H1 (cell line): ENCODE results near the gene TMEM45A. TPM values are rescaled to one million over a fixed set of nuclear protein-coding genes. Genes with fewer than 3 reads are reported as not detected.

Experiments used
- CTCF ChIA-PET: fragments of 300-600 bp; sonication (Branson Sonifier 250); formaldehyde crosslinking; loops from one replicate; lab custom pipeline; 2021; ENCODE audit not compliant: partially characterized antibody; lab: Charles Lee
- POLR2A ChIA-PET: fragments of 300-600 bp; sonication (Branson Sonifier 250); formaldehyde crosslinking; loops from one replicate; lab custom pipeline; 2021; ENCODE audit warnings: inconsistent platforms; ENCODE audit not compliant: partially characterized antibody; lab: Charles Lee
- DNase-seq, 2 experiments: peaks; one replicate each; pipeline versions ENCODE4 v3.0.0 to v3.0.0-alpha.2; 2010 to 2022; ENCODE audit warnings: low spot score in 2 of 2, low read depth in 1 of 2, mixed read lengths in 1 of 2
- FAIRE-seq: peaks from 2 replicates; lab custom pipeline; 2011; peaks lifted over from hg19 to GRCh38; lab: Jason Lieb, UNC
- H2AFZ ChIP-seq: 2 replicates; pipeline ENCODE4 v1.8.1; 2012; ENCODE audit warnings: low read length, inconsistent platforms
- H2AK5ac ChIP-seq: 2 replicates; pipeline ENCODE4 v1.6.1; 2013; ENCODE audit warnings: low read depth, low read length
- H2BK120ac ChIP-seq: replicated peaks from 2 replicates; pipeline ENCODE3; 2013; ENCODE audit warnings: low read depth, low read length, inconsistent platforms
- H2BK12ac ChIP-seq: 2 replicates; pipeline ENCODE4 v1.6.1; 2013; ENCODE audit warnings: low read depth, low read length
- H2BK15ac ChIP-seq: 2 replicates; pipeline ENCODE4 v1.6.1; 2013; ENCODE audit warnings: low read length
- H2BK20ac ChIP-seq: 2 replicates; pipeline ENCODE4 v1.6.1; 2013; ENCODE audit warnings: low read length
- H2BK5ac ChIP-seq: 2 replicates; pipeline ENCODE4 v1.6.1; 2013; ENCODE audit warnings: low read depth, low read length
- H3K14ac ChIP-seq: 2 replicates; pipeline ENCODE4 v1.6.1; 2013; ENCODE audit warnings: inconsistent platforms; ENCODE audit not compliant: insufficient read length
- H3K18ac ChIP-seq: 2 replicates; pipeline ENCODE4 v1.6.1; 2013; ENCODE audit warnings: low read length; ENCODE audit errors: extremely low read depth
- H3K23ac ChIP-seq: 2 replicates; pipeline ENCODE4 v1.6.1; 2013; ENCODE audit warnings: inconsistent platforms; ENCODE audit not compliant: insufficient read length
- H3K23me2 ChIP-seq: 2 replicates; pipeline ENCODE4 v1.6.1; 2013; ENCODE audit warnings: low read depth, low read length
- H3K27ac ChIP-seq: 2 replicates; pipeline ENCODE4 v1.6.1; 2011; ENCODE audit warnings: low read depth, low read length, inconsistent platforms
- H3K27me3 ChIP-seq, 4 experiments: replicated peaks in 1 of 4; 1 replicate in 1 of 4; 2 replicates in 3 of 4; pipeline versions ENCODE4 v1.6.1 to v1.8.1; 2011 to 2013; ENCODE audit warnings: low read length in 3 of 4, mild to moderate bottlenecking in 3 of 4, inconsistent platforms in 2 of 4, mixed read lengths in 2 of 4, moderate library complexity in 1 of 4; ENCODE audit not compliant: control insufficient read depth in 3 of 4, insufficient read depth in 3 of 4; ENCODE audit errors: extremely low read depth in 1 of 4
- H3K36me3 ChIP-seq, 4 experiments: 2 replicates each; pipeline versions ENCODE4 v1.6.1 to v1.8.1; 2011 to 2013; ENCODE audit warnings: mild to moderate bottlenecking in 4 of 4, low read length in 3 of 4, moderate library complexity in 2 of 4, control low read depth in 1 of 4, inconsistent platforms in 1 of 4; ENCODE audit not compliant: insufficient read depth in 4 of 4, control insufficient read depth in 2 of 4
- H3K4ac ChIP-seq: replicated peaks from 2 replicates; pipeline ENCODE3; 2013; ENCODE audit warnings: low read length, low read depth, mixed read lengths, inconsistent platforms; ENCODE audit not compliant: insufficient read length
- H3K4me1 ChIP-seq, 4 experiments: replicated peaks in 1 of 4; 1 replicate in 1 of 4; 2 replicates in 3 of 4; pipeline versions ENCODE4 v1.6.1 to v1.8.1; 2011 to 2013; ENCODE audit warnings: low read length in 3 of 4, inconsistent platforms in 2 of 4, mixed read lengths in 1 of 4; ENCODE audit not compliant: insufficient read depth in 4 of 4, control insufficient read depth in 3 of 4
- H3K4me2 ChIP-seq, 2 experiments: 2 replicates each; pipeline versions ENCODE4 v1.6.1 to v1.8.1; 2011 to 2013; ENCODE audit warnings: low read depth in 2 of 2, low read length in 2 of 2, control low read depth in 1 of 2, inconsistent platforms in 1 of 2, mild to moderate bottlenecking in 1 of 2; ENCODE audit not compliant: insufficient read depth in 1 of 2
- H3K4me3 ChIP-seq, 4 experiments: fragments of 200-600, 300-600 bp in 1 of 4; sonication (generic), shearing (Covaris generic), sonication (Bioruptor Twin) in 1 of 4; 2 replicates each; pipeline versions ENCODE4 v1.5.1 to v1.8.1; 2011 to 2016; ENCODE audit warnings: low read length in 4 of 4, low read depth in 3 of 4, control low read depth in 2 of 4, inconsistent platforms in 2 of 4, mild to moderate bottlenecking in 2 of 4, mixed read lengths in 1 of 4, moderate library complexity in 1 of 4; ENCODE audit not compliant: insufficient read depth in 2 of 4; ENCODE audit errors: extremely low read depth in 1 of 4
- H3K56ac ChIP-seq: replicated peaks from 2 replicates; pipeline ENCODE3; 2013; ENCODE audit warnings: low read depth, mild to moderate bottlenecking, mixed read lengths, low read length, inconsistent platforms; ENCODE audit not compliant: insufficient read length
- H3K79me1 ChIP-seq: 2 replicates; pipeline ENCODE4 v1.6.1; 2013; ENCODE audit warnings: low read depth, low read length, control low read depth
- H3K79me2 ChIP-seq, 2 experiments: 2 replicates each; pipeline versions ENCODE4 v1.6.1 to v1.8.1; 2012 to 2013; ENCODE audit warnings: low read length in 2 of 2, mild to moderate bottlenecking in 2 of 2, inconsistent platforms in 1 of 2; ENCODE audit not compliant: insufficient read depth in 2 of 2, control insufficient read depth in 1 of 2
- H3K9ac ChIP-seq, 4 experiments: replicated peaks in 1 of 4; 1 replicate in 1 of 4; 2 replicates in 3 of 4; pipeline versions ENCODE4 v1.6.1 to v1.8.1; 2011 to 2013; ENCODE audit warnings: low read depth in 3 of 4, low read length in 3 of 4, control low read depth in 2 of 4, mild to moderate bottlenecking in 2 of 4, moderate library complexity in 2 of 4, inconsistent platforms in 1 of 4; ENCODE audit errors: extremely low read depth in 1 of 4
- H3K9me3 ChIP-seq, 2 experiments: 2 replicates each; pipeline versions ENCODE4 v1.6.1 to v1.8.1; 2012 to 2013; ENCODE audit warnings: mild to moderate bottlenecking in 2 of 2, moderate library complexity in 2 of 2, control low read depth in 1 of 2, inconsistent platforms in 1 of 2, low read depth in 1 of 2, low read length in 1 of 2, mixed read lengths in 1 of 2; ENCODE audit not compliant: insufficient read depth in 2 of 2
- H4K20me1 ChIP-seq, 2 experiments: replicated peaks in 1 of 2; 2 replicates each; pipeline versions ENCODE3 to v1.8.1; 2011 to 2013; ENCODE audit warnings: inconsistent platforms in 2 of 2, low read length in 2 of 2, mild to moderate bottlenecking in 1 of 2; ENCODE audit not compliant: insufficient read depth in 2 of 2, control insufficient read depth in 1 of 2
- H4K5ac ChIP-seq: 2 replicates; pipeline ENCODE4 v1.6.1; 2013; ENCODE audit warnings: low read length, low read depth, mixed read lengths, inconsistent platforms; ENCODE audit not compliant: insufficient read length
- H4K8ac ChIP-seq: 2 replicates; pipeline ENCODE4 v1.8.0; 2013; ENCODE audit warnings: mild to moderate bottlenecking, moderate library complexity, low read length, inconsistent platforms; ENCODE audit not compliant: insufficient read depth; ENCODE audit errors: extremely low read depth
- H4K91ac ChIP-seq: replicated peaks from 2 replicates; pipeline ENCODE3; 2013; ENCODE audit warnings: low read length, mixed read lengths, inconsistent platforms; ENCODE audit not compliant: insufficient read length
- BACH1 ChIP-seq: IDR thresholded peaks from 2 replicates; pipeline ENCODE4 v1.6.1; 2012; ENCODE audit warnings: low read length, improper control_type of control experiment
- EZH2 ChIP-seq: fragments of 200-600 bp; sonication (generic); IDR thresholded peaks from 2 replicates; pipeline ENCODE4 v1.7.1; 2012; ENCODE audit warnings: low read depth, mild to moderate bottlenecking, moderate library complexity, low read length, inconsistent platforms; ENCODE audit not compliant: severe bottlenecking
- KDM1A ChIP-seq: fragments of 200-600, 300-600 bp; sonication (generic); IDR thresholded peaks from 2 replicates; pipeline ENCODE4 v1.7.1; 2016; ENCODE audit warnings: mild to moderate bottlenecking, low read length, borderline replicate concordance
- KDM4A ChIP-seq: IDR thresholded peaks from one replicate; pipeline ENCODE4 v1.7.1; 2012; ENCODE audit warnings: low read depth, mild to moderate bottlenecking, moderate library complexity, low read length, inconsistent platforms; ENCODE audit not compliant: severe bottlenecking
- SIRT6 ChIP-seq: IDR thresholded peaks from one replicate; pipeline ENCODE4 v1.7.1; 2012; ENCODE audit warnings: low read length, inconsistent platforms
- SUZ12 ChIP-seq: fragments of 200-600 bp; sonication (generic); IDR thresholded peaks from 2 replicates; pipeline ENCODE4 v1.6.1; 2012; ENCODE audit warnings: mild to moderate bottlenecking, inconsistent platforms, low read length, moderate library complexity, mixed read lengths
- WGBS, 2 experiments: shearing (Covaris generic) in 1 of 2; methylation state at CpG; one replicate each; pipeline versions ENCODE4 v1.1.6 to v1.1.7; 2013 to 2015; ENCODE audit warnings: low lambda C conversion rate in 2 of 2, mixed read lengths in 2 of 2, inconsistent platforms in 1 of 2, low coverage in 1 of 2, missing lambda C conversion rate in 1 of 2; ENCODE audit not compliant: insufficient replicate concordance in 2 of 2, insufficient coverage in 1 of 2, insufficient read length in 1 of 2; ENCODE audit errors: extremely low coverage in 1 of 2, missing lambda C conversion rate in 1 of 2; 5-methylcytosine and 5-hydroxymethylcytosine counted together
- polyA plus RNA-seq, 7 experiments: library from polyadenylated mRNA; depleted of rRNA in 3 of 7; stranded (reverse) in 5 of 7; unstranded in 2 of 7; fragments of >200 nt in 5 of 7; fragments of 200-250 nt in 2 of 7; gene quantifications; 1 replicate in 5 of 7; 2 replicates in 1 of 7; 4 replicates in 1 of 7; pipeline versions ENCODE4 v1.2.1 to v1.2.3, GENCODE V29; 2011 to 2013; ENCODE audit warnings: missing spikeins in 2 of 7, mixed read lengths in 2 of 7
- total RNA-seq: library from RNA; stranded (reverse); fragmentation: NEBNext Ultra II Directional; extraction: Animal tissue kit (Norgen Biotek cat#: 25700); gene quantifications from 2 replicates; pipeline ENCODE4 v1.2.1, GENCODE V29; 2021

Gene TMEM45A
- total and polyA plus RNA-seq, 2 of the 8 experiments (the other 6 are each of a cell fraction or from before 2014, with no cell fraction given), result 12.9 to 14.2 TPM

DNA sequence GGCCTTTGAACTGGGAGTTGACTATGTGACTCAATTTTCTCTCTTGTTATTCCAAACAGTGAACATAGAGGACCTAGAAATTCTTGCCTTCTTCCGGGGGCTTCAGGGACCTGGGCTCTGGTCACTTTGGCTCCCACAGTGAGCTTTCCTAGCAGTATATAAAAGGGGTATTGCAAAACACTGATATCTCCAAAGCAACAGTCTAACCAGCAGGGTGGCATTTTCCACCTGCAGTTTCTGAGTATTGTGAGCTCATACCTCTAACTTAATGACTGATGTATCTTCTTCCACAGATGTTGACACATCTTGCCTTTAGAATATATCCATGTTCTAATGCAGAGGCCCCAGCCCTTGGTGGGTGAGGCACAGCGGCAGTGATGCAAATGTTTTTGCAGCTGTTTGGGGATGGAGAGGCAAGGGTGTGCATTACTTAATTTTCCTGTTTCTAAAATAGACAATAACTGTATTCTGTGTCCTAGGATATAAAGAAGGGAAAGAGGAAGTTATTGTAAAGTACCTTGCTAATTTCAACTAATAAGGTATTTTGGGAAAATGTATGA is 71.3 kb downstream of the TMEM45A start:
- Histone ChIP-seq H2AK5ac (no peak overlapping the region), H3K79me2 (no peaks in the 10 kb centered on the region), H3K4ac (no peak overlapping the region), H4K91ac (no peak overlapping the region), H3K36me3 (no peaks in the 10 kb centered on the region), H3K27ac (no peak overlapping the region), H3K9ac (no peak overlapping the region), H3K4me1 (peaks cover 0 to 9% (median 3%) of the 10 kb centered on the region in 4 experiments; a peak in 3 of 7 replicates), H3K14ac (no peak overlapping the region), H3K27me3 (no peaks in the 10 kb centered on the region), H2AFZ (no peak overlapping the region), H2BK12ac (no peak overlapping the region), H3K4me3 (no peak overlapping the region), H2BK20ac (no peak overlapping the region), H2BK15ac (no peak overlapping the region), H3K23ac (no peak overlapping the region), H3K79me1 (no peaks in the 10 kb centered on the region), H3K4me2 (no peak overlapping the region), H4K20me1 (no peaks in the 10 kb centered on the region), H4K8ac (no peak overlapping the region), H2BK5ac (no peak overlapping the region), H3K56ac (no peak overlapping the region), H3K9me3 (no peaks in the 10 kb centered on the region), H3K18ac (no peak overlapping the region), H3K23me2 (no peaks in the 10 kb centered on the region), H2BK120ac (no peak overlapping the region), H4K5ac (no peak overlapping the region)
- WGBS, 2 experiments, result 95% methylated on average over 2 of the region's 2 CpGs; no CpG with 5 or more reads in 1 of the 2 experiments
- no peak for DNase-seq
- POLR2A ChIA-PET, result interaction anchor here (0.8 kb wide), 1 partner anchor 162 kb away, joined by 3 read pairs; the partner anchor contains the start of gene LNP1
- TF ChIP-seq BACH1, result no peak
- TF ChIP-seq EZH2, result no peak
- TF ChIP-seq SUZ12, result no peak
- no peak for TF ChIP-seq KDM1A
- TF ChIP-seq KDM4A, result no peak
- no peak for TF ChIP-seq SIRT6
- CTCF ChIA-PET, result interaction anchor here (1.1 kb wide), 1 partner anchor 16 kb away, joined by 5 read pairs; no protein-coding TSS in a partner anchor
- no peak for FAIRE-seq
